NCI-H2227 (cell line): ENCODE data around the gene ASB15.

Source experiments
- DNase-seq: peaks from one replicate; lab custom pipeline; 2025; ENCODE audit not compliant: unreplicated experiment; lab: John Stamatoyannopoulos, UW

Gene ASB15

GRCh38 chr7:123661765-123662164, 60.1 kb downstream of the ASB15 start:
- no peak for DNase-seq

- DNase-seq, result no peak
Measured at GRCh38 chr7:123662293-123662692, 60.7 kb downstream of the ASB15 start.

GRCh38 chr7:123662755-123663154, 61.1 kb downstream of the ASB15 start:
- no peak for DNase-seq

- DNase-seq, result no peak
Measured at GRCh38 chr7:123663200-123663599, 61.6 kb downstream of the ASB15 start.

- DNase-seq, result no peak
Measured at GRCh38 chr7:123665157-123665556, 63.5 kb downstream of the ASB15 start.

- DNase-seq, result no peak
Measured at GRCh38 chr7:123665896-123666295, 64.3 kb downstream of the ASB15 start.

- peak; percentile 13 for DNase-seq
Measured at GRCh38 chr7:123666492-123666891, 64.9 kb downstream of the ASB15 start.

GRCh38 chr7:123669485-123669884, 67.9 kb downstream of the ASB15 start:
- DNase-seq, result no peak

- no peak for DNase-seq
Measured at GRCh38 chr7:123673137-123673732, 71.6 kb downstream of the ASB15 start.

- DNase-seq, result no peak
Measured at GRCh38 chr7:123673752-123674398, 72.3 kb downstream of the ASB15 start.

- no peak for DNase-seq
Measured at GRCh38 chr7:123674399-123675180, 73.0 kb downstream of the ASB15 start.

- DNase-seq, result no peak
Measured at GRCh38 chr7:123675181-123675473, 73.5 kb downstream of the ASB15 start.

GRCh38 chr7:123677061-123677715, 75.6 kb downstream of the ASB15 start:
- DNase-seq, result no peak

GRCh38 chr7:123679614-123680013, 78.0 kb downstream of the ASB15 start:
- no peak for DNase-seq

- no peak for DNase-seq
Measured at GRCh38 chr7:123680580-123680979, 79.0 kb downstream of the ASB15 start.

GRCh38 chr7:123681561-123681960, 79.9 kb downstream of the ASB15 start:
- no peak for DNase-seq

GRCh38 chr7:123682690-123683089, 81.1 kb downstream of the ASB15 start:
- DNase-seq, result peak; percentile 56

GRCh38 chr7:123687161-123687560, 85.5 kb downstream of the ASB15 start:
- DNase-seq, result no peak

GRCh38 chr7:123687727-123688126, 86.1 kb downstream of the ASB15 start:
- no peak for DNase-seq
